TTC549 (cell line): ENCODE results near the gene HEPHL1.

Experiments
- FAIRE-seq: peaks from 2 replicates; lab custom pipeline; 2012; peaks lifted over from hg19 to GRCh38; lab: Jason Lieb, UNC

HEPHL1 gene

DNA sequence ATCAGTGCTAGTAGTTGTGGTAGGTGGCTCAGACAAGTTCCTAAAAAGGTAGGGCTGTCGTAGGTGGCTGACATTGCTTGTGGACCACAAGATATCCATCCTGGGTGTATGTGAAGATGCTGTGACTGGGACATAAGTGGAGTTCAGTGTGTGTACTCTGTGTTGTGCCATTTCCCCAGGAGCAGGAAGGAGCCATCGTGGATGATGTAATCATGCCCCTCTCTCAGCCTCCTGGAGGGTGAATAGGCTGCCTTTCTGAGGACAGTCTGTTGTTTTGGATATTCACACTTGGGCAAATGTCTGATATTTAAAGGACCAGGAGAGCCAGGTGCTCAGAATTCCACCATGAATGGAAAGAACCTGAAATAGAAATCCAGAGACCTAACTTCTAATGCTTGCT lies 2.7 kb downstream of the HEPHL1 start:
- no peak for FAIRE-seq

DNA sequence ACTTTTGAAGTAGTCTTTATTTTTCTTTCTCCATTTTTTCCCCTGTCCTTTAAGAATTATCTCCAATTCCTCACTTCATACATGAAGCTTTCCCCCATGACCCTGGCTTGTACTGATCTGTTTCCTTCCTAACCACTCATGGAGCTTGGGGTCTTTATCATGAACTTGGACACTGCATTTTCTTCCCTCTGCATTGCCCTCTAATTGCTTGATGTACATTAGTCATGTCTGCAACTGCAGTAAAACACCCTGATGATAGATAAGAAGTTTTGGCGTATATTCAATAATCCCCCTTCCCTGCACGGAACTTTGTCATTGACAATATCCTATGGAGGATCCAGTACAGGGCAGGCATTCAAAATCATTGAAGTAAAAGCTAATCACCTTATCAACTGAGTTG lies 3.4 kb downstream of the HEPHL1 start:
- no peak for FAIRE-seq

DNA sequence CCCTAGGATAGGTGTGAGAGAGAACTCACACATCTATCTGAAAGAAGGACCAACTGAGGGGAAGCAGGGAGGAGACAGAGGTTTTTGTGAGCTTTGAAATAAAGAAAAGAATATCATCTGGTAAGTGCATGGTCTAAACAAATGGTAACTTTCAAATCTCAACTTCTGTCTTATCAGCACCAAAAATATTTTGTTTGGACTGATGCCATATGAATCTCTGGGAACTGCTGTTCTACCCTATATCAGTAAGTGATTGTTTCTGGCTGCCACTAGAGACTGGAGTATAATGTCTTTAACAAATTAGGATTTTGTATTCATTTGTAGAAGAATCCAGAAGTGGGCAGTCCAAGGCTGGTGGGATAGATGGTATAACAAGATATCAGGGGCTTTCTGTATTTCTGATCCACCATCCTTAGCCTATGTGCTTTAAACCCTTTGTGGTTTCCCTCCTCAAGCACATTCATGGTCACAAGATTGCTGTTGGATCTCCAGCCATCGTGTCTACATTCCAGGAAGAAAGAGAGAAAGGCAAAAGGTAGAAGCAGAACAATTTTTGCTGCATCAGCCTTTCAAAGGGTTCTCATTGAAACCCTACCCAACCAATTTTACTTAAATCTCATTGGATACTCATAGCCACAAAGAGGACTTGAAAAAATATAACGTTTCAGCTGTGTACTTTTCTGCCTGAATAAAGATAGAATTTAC lies 4.7 kb downstream of the HEPHL1 start:
- no peak for FAIRE-seq

GRCh38 chr11:94027210-94027609 lies 6.1 kb downstream of the HEPHL1 start:
- FAIRE-seq = no peak

GRCh38 chr11:94028436-94028835 lies 7.3 kb downstream of the HEPHL1 start:
- no peak for FAIRE-seq

DNA sequence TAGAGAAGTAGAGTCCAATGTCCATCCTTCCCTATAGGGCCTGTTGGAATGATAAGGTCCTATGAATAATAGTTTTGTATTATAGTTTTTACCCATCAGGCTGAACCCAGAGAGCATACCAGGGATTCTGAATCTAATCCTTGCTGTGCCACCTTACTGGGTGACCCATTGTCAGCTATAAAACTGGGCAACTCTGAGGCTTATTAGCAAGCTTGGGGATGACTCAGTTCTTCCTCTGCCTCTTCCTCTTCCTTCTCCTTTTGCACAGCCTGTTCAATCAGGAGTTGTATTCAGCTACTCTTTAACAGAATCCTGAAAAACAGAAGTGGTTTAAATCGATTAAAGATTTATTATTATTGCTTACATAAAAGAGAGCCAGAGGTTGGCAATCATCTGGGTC lies 8.9 kb downstream of the HEPHL1 start:
- no peak for FAIRE-seq

DNA sequence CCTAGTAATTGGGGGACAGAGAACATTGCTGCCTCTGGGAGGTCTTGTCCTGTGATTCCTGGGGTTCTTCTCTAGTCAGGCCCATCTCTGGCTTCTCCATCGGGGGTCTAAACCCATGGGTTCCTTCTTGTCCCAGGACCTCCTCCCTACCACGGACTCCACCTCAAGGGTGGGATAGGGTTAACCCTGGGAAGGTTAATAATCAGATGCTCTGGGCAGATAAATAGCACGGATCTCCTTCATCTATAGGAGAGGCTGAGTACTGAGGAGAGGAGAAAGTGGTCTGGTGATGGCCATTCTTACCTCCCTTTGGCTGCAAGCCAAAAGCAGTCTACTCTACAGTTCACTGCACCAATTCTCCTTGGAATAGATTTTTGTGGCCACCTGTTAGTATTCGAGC lies 10.5 kb downstream of the HEPHL1 start:
- FAIRE-seq = no peak

DNA sequence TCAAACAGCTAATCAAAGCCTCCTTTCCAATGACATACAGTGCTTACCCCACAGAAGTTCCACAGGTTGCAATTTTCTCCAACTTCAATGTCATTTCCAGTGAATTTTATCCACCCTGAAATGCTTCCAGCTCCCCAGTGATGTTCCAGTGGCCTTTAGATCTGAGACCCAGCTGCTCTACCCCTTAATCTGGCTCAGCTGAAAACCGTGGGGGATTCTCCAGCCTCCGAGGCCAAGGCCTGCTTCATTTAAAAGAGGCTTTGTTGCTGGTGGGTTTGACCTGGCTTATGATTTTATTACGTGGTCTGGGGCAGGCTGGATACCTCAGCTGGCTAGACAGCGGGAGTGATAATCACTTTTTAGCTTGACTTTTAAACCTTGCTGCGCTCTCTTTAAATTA lies 10.9 kb downstream of the HEPHL1 start:
- FAIRE-seq = no peak

GRCh38 chr11:94032725-94033124 lies 11.6 kb downstream of the HEPHL1 start:
- FAIRE-seq = no peak

DNA sequence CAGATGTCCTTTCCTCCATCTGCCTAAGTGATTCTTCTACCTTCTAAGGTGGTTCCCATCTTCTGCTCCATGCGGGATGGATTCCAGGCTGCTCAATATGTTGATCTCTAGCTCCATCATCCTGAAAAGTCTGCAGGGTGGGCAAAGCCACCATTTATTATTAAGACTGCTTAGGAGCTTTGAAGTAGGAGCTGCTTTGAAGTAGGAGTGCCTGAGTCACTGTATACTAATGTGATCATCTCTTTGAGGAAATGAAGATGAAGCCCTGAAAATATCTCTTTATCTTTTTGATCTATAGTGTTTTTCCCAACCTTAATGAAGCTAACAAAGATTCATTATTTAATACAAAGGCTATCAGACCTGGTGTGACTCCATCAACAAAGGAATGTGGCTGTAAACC lies 13.1 kb downstream of the HEPHL1 start:
- FAIRE-seq = no peak

GRCh38 chr11:94036096-94036495 lies 14.9 kb downstream of the HEPHL1 start:
- FAIRE-seq = no peak

DNA sequence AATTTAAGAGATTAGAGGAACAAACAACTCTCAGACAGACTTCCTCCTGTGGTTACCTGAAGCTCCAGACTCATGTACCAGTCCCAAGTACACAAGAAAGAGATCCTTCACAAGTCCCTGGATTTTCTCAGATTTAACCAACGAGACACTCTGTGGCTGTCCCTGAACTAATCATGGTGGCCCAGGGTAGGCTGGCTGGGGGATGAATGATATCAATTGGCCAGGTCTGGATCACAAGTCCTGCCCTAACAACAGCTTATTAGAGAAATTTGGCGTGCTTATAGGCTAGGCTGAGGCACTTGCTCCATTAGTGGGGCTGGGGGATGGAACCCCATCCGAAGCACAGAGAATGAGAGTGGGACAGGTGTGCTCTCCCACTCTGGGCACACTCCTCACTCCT lies 22.1 kb downstream of the HEPHL1 start:
- FAIRE-seq = no peak

DNA sequence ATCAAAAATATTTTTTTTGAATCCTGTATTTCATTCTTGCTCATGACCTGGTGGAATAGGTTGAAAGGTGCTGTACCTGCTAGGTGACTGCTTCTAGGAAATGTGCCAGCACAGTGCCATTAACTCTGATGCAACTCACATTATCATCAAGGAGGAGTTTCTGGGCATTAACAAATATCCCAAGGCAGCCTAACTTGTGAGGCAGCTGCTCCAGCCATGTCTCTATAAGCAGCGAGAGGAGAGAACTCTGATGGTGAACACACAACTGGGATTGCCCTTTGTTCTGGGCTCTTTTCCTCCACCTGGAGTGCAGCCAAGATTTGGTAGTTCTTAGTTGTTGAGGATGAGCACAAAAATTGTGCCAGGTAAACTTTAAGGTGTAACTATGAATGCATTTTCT lies 25.6 kb downstream of the HEPHL1 start:
- FAIRE-seq = no peak

DNA sequence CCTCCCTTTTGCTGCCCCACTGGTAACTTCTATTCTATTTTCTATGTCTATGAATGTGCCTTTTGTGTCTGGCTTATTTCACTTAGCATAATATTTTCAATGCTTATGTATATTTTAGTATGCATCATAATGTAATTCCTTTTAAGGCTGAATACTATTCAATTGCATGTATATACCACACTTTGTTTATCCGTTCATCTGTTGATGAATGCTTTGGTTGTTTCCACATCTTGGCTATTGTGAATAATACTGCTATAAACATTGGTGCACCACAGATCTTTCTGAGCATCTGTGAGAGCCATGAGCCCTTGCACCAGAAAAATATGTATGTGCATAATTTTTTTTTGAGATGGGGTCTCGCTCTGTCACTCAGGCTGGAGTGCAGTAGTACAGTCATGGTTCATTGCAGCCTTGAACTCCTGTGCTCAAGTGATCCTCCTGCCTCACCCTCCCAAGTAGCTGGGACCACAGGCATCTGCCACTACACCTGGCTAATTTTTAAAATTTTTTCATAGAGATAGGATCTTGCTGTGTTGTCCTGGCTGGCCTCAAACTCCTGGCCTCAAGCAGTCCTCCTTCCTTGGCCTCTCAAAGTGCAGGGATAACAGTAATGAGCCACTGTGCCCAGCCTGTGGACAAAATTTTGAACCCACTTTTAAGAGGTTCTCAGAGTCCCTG lies 27.0 kb downstream of the HEPHL1 start:
- FAIRE-seq = no peak

DNA sequence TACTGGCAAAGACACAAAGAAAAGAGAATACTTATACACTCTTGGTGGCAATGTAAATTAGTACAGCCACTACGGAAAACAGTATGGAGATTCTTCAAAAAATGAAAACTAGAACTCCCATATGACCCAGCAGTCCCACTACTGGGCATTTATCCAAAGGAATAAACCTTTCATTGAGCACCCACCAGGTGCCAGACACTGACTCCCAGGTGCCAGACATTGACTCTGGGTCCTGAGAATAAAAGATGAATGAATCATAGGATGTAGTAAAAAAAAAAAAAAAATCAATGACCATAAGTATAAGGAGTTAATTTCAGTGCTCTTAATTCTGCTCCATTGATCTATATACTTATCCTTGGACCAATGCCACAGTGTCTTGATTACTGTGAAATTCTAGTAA lies 28.2 kb downstream of the HEPHL1 start:
- FAIRE-seq = no peak

DNA sequence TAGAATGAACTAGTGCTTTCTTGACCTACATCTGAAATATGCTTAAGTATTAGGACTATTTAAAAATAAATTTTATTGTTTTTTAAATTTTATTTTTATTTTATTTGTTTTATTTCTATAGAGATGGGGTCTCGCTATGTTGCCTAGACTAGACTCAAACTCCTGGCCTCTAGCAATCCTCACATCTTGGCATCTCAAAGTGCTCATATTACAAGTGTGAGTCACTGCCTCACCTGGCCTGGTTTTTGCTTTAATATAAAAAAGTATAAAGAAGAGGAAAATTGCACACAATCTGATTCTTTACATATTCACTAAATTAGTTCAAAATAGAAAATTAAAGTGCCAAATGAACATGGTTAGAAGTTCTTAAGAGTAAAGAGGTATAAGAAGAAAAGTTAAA lies 37.5 kb downstream of the HEPHL1 start:
- no peak for FAIRE-seq

DNA sequence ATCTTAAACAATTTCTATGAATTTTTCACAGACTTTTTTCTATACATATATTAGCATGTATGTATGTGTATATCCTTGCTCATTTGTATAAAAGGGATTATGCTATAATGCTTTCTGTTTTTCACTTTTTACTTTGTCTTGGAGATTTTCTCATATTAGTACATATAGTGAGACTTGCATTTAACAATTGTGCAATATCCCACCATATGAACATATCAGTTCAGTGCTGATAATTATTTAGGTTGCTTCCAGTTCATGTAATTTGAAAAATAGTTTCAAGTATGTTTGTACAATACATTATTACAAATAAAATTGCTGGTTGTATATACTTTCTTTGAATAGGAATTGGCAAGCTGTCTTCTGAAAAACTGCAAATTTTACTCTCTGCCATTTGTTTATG lies 37.9 kb downstream of the HEPHL1 start:
- FAIRE-seq = no peak

DNA sequence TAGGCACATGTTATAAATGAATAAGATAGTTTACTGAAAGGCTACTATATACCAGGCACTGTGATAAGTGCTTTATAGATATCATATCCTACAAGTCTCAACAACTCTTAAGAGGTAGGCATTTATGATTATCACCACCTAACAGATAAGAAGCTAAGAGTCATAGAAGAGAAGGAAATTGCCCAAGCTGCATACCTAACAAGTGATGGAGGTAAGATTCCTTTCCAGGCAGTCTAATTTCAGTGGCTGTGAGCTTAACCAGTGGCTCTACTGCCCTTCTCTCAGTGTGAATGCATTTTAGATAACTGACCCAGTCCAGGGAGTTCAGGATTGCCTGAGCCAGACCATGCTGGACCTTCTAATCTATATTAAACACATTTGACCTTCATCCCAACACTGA lies 39.2 kb downstream of the HEPHL1 start:
- FAIRE-seq = no peak

DNA sequence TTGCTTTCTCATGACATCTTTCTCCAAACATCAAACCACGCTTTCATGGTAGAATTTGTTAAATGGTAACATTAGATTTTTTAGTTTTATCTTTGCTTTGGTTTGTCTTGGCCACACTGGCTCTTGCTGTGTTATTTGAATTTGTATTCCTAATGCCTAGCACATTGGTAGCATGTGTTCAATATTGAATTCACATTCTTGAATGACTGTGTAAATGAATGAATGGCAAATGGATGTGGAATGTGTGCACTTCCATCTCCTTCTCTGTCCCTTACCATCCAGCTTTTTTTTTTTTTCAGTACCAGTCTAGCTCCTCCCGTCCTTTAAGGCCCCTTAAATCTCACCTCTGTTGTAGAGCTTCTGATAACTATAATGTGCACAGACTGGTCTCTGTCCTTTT lies 41.2 kb downstream of the HEPHL1 start:
- no peak for FAIRE-seq

GRCh38 chr11:94066901-94067429 lies 45.8 kb downstream of the HEPHL1 start:
- FAIRE-seq = no peak

DNA sequence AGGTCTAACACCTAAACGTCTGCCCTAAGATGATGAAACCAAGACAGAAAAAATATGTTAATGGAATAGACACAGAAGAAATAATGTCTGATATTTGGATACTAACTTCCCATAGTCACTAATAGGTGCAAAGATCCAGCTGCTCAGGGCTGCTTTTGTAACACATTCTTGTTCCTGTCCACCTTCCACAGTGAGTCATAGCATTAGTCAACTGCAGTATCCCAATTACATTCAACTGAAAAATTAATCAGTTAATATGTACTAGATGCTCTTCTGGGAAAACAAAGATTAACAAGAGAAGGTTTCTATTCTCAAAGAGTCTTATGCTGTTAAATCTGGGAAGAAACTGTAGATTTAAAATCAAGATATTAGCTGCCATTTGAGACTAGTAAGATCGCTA lies 47.6 kb downstream of the HEPHL1 start:
- no peak for FAIRE-seq

DNA sequence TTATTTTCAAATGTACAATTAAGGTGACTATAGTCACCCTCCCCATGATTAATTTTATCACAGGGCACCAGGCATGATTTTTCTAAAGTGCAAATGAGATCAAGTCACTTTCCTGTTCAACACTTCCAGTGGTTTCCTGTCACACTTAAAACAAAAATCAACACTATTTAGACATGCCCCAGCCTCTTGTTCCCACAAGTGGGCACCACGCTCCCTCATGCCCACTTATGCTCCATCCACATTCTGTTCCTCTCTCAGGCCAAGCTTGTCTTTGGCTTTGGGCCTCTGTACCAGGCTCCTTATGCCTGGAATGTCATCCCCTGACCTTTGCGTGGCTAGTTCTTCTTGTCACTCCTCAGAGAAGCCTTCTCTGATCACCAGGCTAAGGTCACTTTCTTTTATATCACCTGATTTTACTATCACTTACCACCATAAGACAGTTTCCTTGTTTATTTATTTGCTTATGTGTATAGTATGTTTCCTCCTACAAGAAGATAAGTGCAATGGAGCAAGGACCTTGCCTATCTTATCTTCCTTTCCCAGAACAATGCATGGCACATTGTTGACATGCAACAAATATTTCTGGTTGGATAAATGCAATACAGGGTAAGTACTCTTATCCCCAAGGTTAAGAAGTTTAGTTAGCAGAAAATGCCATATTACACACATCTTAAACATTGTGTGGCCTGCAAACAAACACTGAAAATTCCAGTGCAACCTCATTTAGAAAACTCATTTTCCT lies 56.6 kb downstream of the HEPHL1 start:
- no peak for FAIRE-seq

DNA sequence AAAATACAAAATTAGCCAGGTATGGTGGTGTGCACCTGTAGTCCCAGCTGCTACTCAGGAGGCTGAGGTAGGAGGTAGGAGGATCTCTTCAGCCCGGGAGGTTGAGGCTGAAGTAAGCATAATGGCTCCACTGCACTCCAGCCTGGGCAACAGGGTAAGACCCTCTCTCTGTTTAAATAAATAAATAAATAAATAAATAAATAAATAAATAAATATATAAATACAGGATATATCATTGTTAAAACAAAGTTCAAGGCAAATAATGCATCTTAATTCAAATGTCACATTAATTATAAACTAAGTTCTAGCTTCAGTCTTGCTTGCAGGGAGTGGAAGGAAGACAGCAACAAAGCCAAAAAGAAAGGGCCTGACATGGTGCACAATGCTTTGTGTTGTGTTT lies 63.0 kb downstream of the HEPHL1 start:
- no peak for FAIRE-seq
